Neural cell (in vitro differentiated cells): ENCODE measurements around the gene ATP2B2. TPM values are rescaled to one million over a fixed set of nuclear protein-coding genes. Genes with fewer than 3 reads are reported as not detected.

Source experiments
- H2AFZ ChIP-seq: fragments of 200-600, 300-800 bp; sonication (generic), shearing (Covaris generic); 2 replicates; pipeline ENCODE4 v1.6.0; 2014; ENCODE audit warnings: low read depth, mild to moderate bottlenecking, antibody characterized with exemption, low read length, moderate library complexity
- H3F3A ChIP-seq: fragments of 200-600 bp; shearing (Covaris generic); 2 replicates; pipeline ENCODE4 v1.6.1; 2016; ENCODE audit warnings: mild to moderate bottlenecking, moderate library complexity, mixed read lengths, antibody characterized with exemption, low read length; ENCODE audit not compliant: insufficient read depth, poor library complexity, severe bottlenecking
- H3K27ac ChIP-seq: fragments of 200-600, 300-800 bp; sonication (generic), shearing (Covaris generic); 2 replicates; pipeline ENCODE4 v1.5.1; 2014; ENCODE audit warnings: mild to moderate bottlenecking, low read length, moderate library complexity
- H3K27me3 ChIP-seq: fragments of 300-800, 200-600 bp; sonication (generic), shearing (Covaris generic); 2 replicates; pipeline ENCODE4 v1.6.0; 2014; ENCODE audit warnings: mild to moderate bottlenecking, low read depth, low read length, moderate library complexity; ENCODE audit not compliant: insufficient read depth
- H3K36me3 ChIP-seq: fragments of 300-800, 200-600 bp; sonication (generic), shearing (Covaris generic); 2 replicates; pipeline ENCODE4 v1.5.1; 2014; ENCODE audit warnings: mild to moderate bottlenecking, antibody characterized with exemption, low read length, moderate library complexity; ENCODE audit not compliant: insufficient read depth
- H3K4me2 ChIP-seq: fragments of 300-800, 200-600 bp; sonication (generic), shearing (Covaris generic); 2 replicates; pipeline ENCODE4 v1.6.0; 2014; ENCODE audit warnings: mild to moderate bottlenecking, low read length
- H3K4me3 ChIP-seq: fragments of 300-800, 200-600 bp; sonication (generic), shearing (Covaris generic); 2 replicates; pipeline ENCODE4 v1.5.1; 2014; ENCODE audit warnings: mild to moderate bottlenecking, low read length, moderate library complexity
- H3K79me2 ChIP-seq: fragments of 200-600 bp; shearing (Covaris generic); replicated peaks from 2 replicates; pipeline ENCODE4 v1.6.0; 2014; ENCODE audit warnings: mild to moderate bottlenecking, low read length, moderate library complexity; ENCODE audit not compliant: insufficient read depth
- H3K9ac ChIP-seq: fragments of 300-800, 200-600 bp; sonication (generic), shearing (Covaris generic); 2 replicates; pipeline ENCODE4 v1.6.1; 2016; ENCODE audit warnings: mild to moderate bottlenecking, low read length, mixed read lengths
- H3K9me2 ChIP-seq: fragments of 200-600 bp; shearing (Covaris generic); 2 replicates; pipeline ENCODE4 v1.6.1; 2016; ENCODE audit warnings: mild to moderate bottlenecking, low read length, mixed read lengths; ENCODE audit not compliant: insufficient read depth
- H3K9me3 ChIP-seq: fragments of 200-600, 300-800 bp; sonication (generic), shearing (Covaris generic); 2 replicates; pipeline ENCODE4 v1.6.1; 2016; ENCODE audit warnings: mild to moderate bottlenecking, mixed run types, low read length, moderate library complexity, mixed read lengths
- H4K20me1 ChIP-seq: fragments of 200-600 bp; shearing (Covaris generic); 2 replicates; pipeline ENCODE4 v1.6.1; 2016; ENCODE audit warnings: mild to moderate bottlenecking, mixed run types; ENCODE audit not compliant: insufficient read depth
- EP300 ChIP-seq: fragments of 450-650 bp; conservative IDR thresholded peaks from 2 replicates; pipeline ENCODE4 v1.6.1; 2014; ENCODE audit warnings: antibody characterized with exemption, mild to moderate bottlenecking, moderate library complexity; ENCODE audit not compliant: poor library complexity, severe bottlenecking
- EZH2 ChIP-seq: fragments of 200-600, 300-800 bp; shearing (Covaris generic), sonication (generic); IDR thresholded peaks from 2 replicates; pipeline ENCODE4 v1.6.1; 2014; ENCODE audit warnings: antibody characterized with exemption, low read length, borderline replicate concordance, mild to moderate bottlenecking; ENCODE audit not compliant: insufficient read depth, poor library complexity, severe bottlenecking
- MXI1 ChIP-seq: fragments of 450-650 bp; conservative IDR thresholded peaks from 2 replicates; pipeline ENCODE4 v1.6.1; 2014; ENCODE audit warnings: antibody characterized with exemption, mild to moderate bottlenecking; ENCODE audit not compliant: poor library complexity, severe bottlenecking
- POLR2AphosphoS5 ChIP-seq: IDR thresholded peaks from 2 replicates; pipeline ENCODE4 v1.6.1; 2012
- RAD21 ChIP-seq: fragments of 450-650 bp; conservative IDR thresholded peaks from 2 replicates; pipeline ENCODE4 v1.6.1; 2014; ENCODE audit warnings: antibody characterized with exemption, mild to moderate bottlenecking, moderate library complexity
- SMC3 ChIP-seq: fragments of 450-650 bp; conservative IDR thresholded peaks from 2 replicates; pipeline ENCODE4 v1.6.1; 2014; ENCODE audit warnings: antibody characterized with exemption, mild to moderate bottlenecking, moderate library complexity; ENCODE audit not compliant: poor library complexity
- TAF1 ChIP-seq: IDR thresholded peaks from 2 replicates; pipeline ENCODE4 v1.6.1; 2012; ENCODE audit warnings: low read depth
- polyA plus RNA-seq: library from polyadenylated mRNA; depleted of rRNA; stranded (reverse); fragments of >200 nt; gene quantifications from 2 replicates; pipeline ENCODE4 v1.2.3, GENCODE V29; 2014
- TF ChIP-seq, protein P1 (sequence below): fragments of 450-650 bp; IDR thresholded peaks from 2 replicates; pipeline ENCODE4 v1.5.1; 2014; ENCODE audit warnings: antibody characterized with exemption, mild to moderate bottlenecking, moderate library complexity; ENCODE audit not compliant: poor library complexity, severe bottlenecking
- TF ChIP-seq, protein P2 (sequence below): IDR thresholded peaks from 2 replicates; pipeline ENCODE4 v1.6.1; 2012; ENCODE audit warnings: borderline replicate concordance

ATP2B2 gene
- polyA plus RNA-seq, 1 donor from 2014 or later: 8.3 TPM

DNA sequence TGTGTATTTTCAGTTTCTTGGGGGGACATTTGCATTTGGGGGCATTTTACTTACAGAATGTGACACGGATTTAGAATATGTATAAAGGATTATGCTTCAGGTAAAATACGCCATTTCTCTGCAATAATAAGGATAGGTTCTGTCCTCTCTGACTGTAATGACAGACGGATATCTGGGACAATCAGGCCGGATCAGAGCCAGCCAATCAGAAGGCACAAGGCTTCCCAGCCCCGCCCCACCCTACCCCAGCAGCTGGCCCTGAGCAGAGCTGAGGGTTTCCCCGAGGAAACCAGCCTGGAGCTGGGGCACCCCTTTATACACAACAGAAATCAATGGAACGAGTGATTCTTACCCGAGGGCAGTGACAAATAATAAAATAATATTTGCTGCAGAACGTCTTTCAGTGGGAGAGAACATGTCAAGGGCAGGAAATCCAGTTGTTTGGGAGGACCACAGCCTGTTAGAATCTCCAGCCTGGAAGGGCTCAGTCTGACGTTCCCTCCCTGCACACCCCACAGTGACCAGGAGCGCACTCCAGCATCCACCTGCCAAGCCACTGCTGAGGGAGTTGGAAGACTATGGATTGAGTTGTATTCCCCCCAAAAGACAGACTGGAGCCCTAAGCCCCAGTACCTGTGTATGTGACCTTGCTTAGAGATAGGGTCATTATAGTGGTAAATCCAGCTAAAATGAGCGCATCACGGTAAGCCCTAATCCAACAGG lies 154.2 kb downstream of the ATP2B2 start:
- H3K27ac ChIP-seq: no peak overlapping the region
- H4K20me1 ChIP-seq: no peaks in the 10 kb centered on the region
- no peaks in the 10 kb centered on the region for H3K36me3 ChIP-seq
- no peaks in the 10 kb centered on the region for H3K79me2 ChIP-seq
- no peaks in the 10 kb centered on the region for H3K9me3 ChIP-seq
- H3K9ac ChIP-seq: no peak overlapping the region
- H3F3A ChIP-seq: no peaks in the 10 kb centered on the region
- TF ChIP-seq MXI1: no peak
- TF ChIP-seq EP300: no peak
- no peak for TF ChIP-seq POLR2AphosphoS5
- TF ChIP-seq, protein P1, sequence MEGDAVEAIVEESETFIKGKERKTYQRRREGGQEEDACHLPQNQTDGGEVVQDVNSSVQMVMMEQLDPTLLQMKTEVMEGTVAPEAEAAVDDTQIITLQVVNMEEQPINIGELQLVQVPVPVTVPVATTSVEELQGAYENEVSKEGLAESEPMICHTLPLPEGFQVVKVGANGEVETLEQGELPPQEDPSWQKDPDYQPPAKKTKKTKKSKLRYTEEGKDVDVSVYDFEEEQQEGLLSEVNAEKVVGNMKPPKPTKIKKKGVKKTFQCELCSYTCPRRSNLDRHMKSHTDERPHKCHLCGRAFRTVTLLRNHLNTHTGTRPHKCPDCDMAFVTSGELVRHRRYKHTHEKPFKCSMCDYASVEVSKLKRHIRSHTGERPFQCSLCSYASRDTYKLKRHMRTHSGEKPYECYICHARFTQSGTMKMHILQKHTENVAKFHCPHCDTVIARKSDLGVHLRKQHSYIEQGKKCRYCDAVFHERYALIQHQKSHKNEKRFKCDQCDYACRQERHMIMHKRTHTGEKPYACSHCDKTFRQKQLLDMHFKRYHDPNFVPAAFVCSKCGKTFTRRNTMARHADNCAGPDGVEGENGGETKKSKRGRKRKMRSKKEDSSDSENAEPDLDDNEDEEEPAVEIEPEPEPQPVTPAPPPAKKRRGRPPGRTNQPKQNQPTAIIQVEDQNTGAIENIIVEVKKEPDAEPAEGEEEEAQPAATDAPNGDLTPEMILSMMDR: no peak
- no peak for TF ChIP-seq EZH2
- no peak for TF ChIP-seq TAF1
- H3K27me3 ChIP-seq: no peaks in the 10 kb centered on the region
- H3K9me2 ChIP-seq: no peaks in the 10 kb centered on the region
- H3K4me3 ChIP-seq: no peak overlapping the region
- no peak overlapping the region for H2AFZ ChIP-seq
- no peak overlapping the region for H3K4me2 ChIP-seq

DNA sequence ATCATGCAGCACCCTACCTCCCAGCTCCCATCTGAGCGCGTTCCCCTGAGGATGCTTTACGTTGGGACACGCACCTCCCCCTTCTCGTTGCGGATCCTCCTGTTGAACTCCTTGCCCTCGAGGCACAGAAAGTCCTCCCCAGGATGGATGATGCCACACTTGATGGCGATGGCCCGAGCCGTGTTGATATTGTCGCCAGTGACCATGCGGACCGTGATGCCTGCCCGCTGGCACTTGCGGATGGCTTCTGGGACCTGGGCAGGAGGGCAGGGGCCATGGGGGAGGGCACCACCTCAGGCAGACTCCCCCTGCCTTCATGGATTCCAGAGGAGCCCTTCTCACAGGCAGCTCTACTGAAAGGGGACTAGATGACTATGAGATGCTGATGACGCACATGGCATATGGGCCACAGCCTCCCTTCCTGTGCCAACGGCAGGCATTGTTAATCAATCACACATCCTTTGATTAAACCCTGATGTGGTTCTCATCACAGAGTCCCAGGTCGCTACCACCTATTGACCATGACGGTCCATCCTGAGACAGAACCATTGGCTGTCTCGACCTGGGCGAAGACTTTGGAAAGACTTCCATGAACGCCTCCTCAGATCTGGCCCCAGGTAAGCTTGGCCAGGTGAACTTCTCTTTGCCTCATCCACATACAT lies 154.9 kb downstream of the ATP2B2 start:
- TF ChIP-seq TAF1: no peak
- no peak for TF ChIP-seq EZH2
- TF ChIP-seq RAD21: no peak
- TF ChIP-seq EP300: no peak
- TF ChIP-seq MXI1: no peak
- TF ChIP-seq POLR2AphosphoS5: no peak

DNA sequence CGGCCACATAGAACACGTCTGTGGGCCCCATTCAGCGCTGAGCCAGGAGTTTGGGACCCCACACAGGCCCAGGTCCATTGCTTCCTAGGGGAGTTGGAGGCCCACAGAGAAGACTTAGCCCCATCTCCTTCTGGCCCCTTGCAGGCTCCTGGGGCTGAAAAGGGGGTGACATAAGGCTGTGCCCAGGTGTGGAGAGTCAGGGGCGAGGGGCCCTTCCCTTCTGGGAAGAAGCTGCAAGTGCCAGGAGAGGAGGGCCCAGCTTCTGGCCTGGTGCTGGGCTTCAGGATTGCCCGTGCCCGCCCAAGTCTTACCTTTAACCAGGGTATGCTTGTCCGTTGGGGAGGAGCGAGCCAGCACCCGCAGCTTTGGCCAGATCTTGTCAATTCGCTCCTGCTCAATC lies 155.6 kb downstream of the ATP2B2 start:
- Histone ChIP-seq H2AFZ (no peak overlapping the region), H3K36me3 (no peaks in the 10 kb centered on the region), H3K9me3 (no peaks in the 10 kb centered on the region), H3K4me3 (no peak overlapping the region), H3K27me3 (no peaks in the 10 kb centered on the region), H3K9ac (no peak overlapping the region), H3F3A (no peaks in the 10 kb centered on the region), H3K27ac (no peak overlapping the region), H3K4me2 (no peak overlapping the region), H4K20me1 (no peaks in the 10 kb centered on the region), H3K79me2 (no peaks in the 10 kb centered on the region), H3K9me2 (no peaks in the 10 kb centered on the region)
- no peak for TF ChIP-seq POLR2AphosphoS5
- no peak for TF ChIP-seq EP300
- no peak for TF ChIP-seq TAF1
- TF ChIP-seq SMC3: no peak
- TF ChIP-seq MXI1: no peak
- TF ChIP-seq, protein P2, sequence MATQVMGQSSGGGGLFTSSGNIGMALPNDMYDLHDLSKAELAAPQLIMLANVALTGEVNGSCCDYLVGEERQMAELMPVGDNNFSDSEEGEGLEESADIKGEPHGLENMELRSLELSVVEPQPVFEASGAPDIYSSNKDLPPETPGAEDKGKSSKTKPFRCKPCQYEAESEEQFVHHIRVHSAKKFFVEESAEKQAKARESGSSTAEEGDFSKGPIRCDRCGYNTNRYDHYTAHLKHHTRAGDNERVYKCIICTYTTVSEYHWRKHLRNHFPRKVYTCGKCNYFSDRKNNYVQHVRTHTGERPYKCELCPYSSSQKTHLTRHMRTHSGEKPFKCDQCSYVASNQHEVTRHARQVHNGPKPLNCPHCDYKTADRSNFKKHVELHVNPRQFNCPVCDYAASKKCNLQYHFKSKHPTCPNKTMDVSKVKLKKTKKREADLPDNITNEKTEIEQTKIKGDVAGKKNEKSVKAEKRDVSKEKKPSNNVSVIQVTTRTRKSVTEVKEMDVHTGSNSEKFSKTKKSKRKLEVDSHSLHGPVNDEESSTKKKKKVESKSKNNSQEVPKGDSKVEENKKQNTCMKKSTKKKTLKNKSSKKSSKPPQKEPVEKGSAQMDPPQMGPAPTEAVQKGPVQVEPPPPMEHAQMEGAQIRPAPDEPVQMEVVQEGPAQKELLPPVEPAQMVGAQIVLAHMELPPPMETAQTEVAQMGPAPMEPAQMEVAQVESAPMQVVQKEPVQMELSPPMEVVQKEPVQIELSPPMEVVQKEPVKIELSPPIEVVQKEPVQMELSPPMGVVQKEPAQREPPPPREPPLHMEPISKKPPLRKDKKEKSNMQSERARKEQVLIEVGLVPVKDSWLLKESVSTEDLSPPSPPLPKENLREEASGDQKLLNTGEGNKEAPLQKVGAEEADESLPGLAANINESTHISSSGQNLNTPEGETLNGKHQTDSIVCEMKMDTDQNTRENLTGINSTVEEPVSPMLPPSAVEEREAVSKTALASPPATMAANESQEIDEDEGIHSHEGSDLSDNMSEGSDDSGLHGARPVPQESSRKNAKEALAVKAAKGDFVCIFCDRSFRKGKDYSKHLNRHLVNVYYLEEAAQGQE: no peak
- no peak for TF ChIP-seq RAD21
- TF ChIP-seq, protein P1: no peak
- no peak for TF ChIP-seq EZH2

More for the DNA sequence above, 154.9 kb downstream of the ATP2B2 start:
- Histone ChIP-seq H3F3A (no peaks in the 10 kb centered on the region), H3K27ac (no peak overlapping the region), H3K36me3 (no peaks in the 10 kb centered on the region), H3K9me2 (no peaks in the 10 kb centered on the region), H4K20me1 (no peaks in the 10 kb centered on the region), H3K79me2 (no peaks in the 10 kb centered on the region), H3K4me2 (no peak overlapping the region), H3K9me3 (no peaks in the 10 kb centered on the region), H3K27me3 (no peaks in the 10 kb centered on the region), H3K4me3 (no peak overlapping the region), H3K9ac (no peak overlapping the region), H2AFZ (no peak overlapping the region)
